Glutamatergic neuron (in vitro differentiated cells): ENCODE data around the gene C1QB. TPM values are rescaled to one million over a fixed set of nuclear protein-coding genes. Genes with fewer than 3 reads are reported as not detected.
"Not testable (repeated sequence)": the region's sequence is repeated elsewhere in the genome, so short reads cannot be mapped to it uniquely, and the experiment has no call there.

Experiments used
- DNase-seq: peaks from one replicate; pipeline ENCODE4 v3.0.0; 2022
- H3K27ac Mint-ChIP-seq: one replicate; pipeline ENCODE4 v1.8.0; 2020; ENCODE audit warnings: mild to moderate bottlenecking, mixed read lengths, inconsistent platforms; ENCODE audit not compliant: unreplicated experiment
- H3K27me3 Mint-ChIP-seq: one replicate; pipeline ENCODE4 v1.8.0; 2020; ENCODE audit warnings: mild to moderate bottlenecking, moderate library complexity, mixed read lengths, inconsistent platforms; ENCODE audit not compliant: unreplicated experiment
- H3K36me3 Mint-ChIP-seq: one replicate; pipeline ENCODE4 v1.8.0; 2020; ENCODE audit warnings: mild to moderate bottlenecking, mixed read lengths, inconsistent platforms; ENCODE audit not compliant: unreplicated experiment
- H3K4me1 Mint-ChIP-seq: one replicate; pipeline ENCODE4 v1.8.0; 2020; ENCODE audit warnings: mild to moderate bottlenecking, low read depth, mixed read lengths, inconsistent platforms; ENCODE audit not compliant: unreplicated experiment
- H3K4me3 Mint-ChIP-seq: one replicate; pipeline ENCODE4 v1.8.0; 2020; ENCODE audit warnings: mild to moderate bottlenecking, mixed read lengths, inconsistent platforms; ENCODE audit not compliant: unreplicated experiment
- H3K9me3 Mint-ChIP-seq: one replicate; pipeline ENCODE4 v1.8.0; 2020; ENCODE audit warnings: mild to moderate bottlenecking, moderate library complexity, mixed read lengths, inconsistent platforms; ENCODE audit not compliant: unreplicated experiment
- total RNA-seq: library from RNA; stranded (reverse); fragmentation: NEBNext Ultra II Directional; extraction: Animal tissue kit (Norgen Biotek cat#: 25700); gene quantifications from one replicate; pipeline ENCODE4 v1.2.1, GENCODE V29; 2021; ENCODE audit not compliant: unreplicated experiment
- TF ChIP-seq, protein P1 (sequence below): fragments of 200-600 bp; sonication (generic); IDR thresholded peaks from one replicate; pipeline ENCODE4 v1.5.0; 2021; ENCODE audit not compliant: partially characterized antibody, unreplicated experiment

Gene C1QB
- total RNA-seq, 1 donor from 2014 or later, result not detected

DNA sequence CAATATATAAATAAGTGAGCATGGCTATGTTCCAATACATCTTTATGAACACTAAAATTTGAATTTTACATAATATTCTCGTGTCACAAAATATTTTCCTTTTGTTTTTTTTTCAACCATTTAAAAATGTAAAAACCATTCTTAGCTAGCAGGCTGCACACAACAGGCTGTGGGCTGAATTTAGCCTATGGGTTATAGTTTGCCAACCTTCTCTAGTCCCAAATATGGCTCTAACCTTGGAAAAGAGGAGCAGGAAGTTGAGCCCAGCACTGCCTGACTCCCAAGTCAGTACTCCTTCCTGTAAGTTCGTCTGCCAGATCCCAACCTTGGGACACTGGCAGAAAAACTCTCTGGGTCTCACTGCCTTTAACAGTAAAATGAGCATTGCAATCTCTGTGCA, 13.4 kb downstream of the C1QB start:
- Mint-ChIP-seq H3K4me1 (peaks cover 4% of the 10 kb centered on the region), H3K36me3 (no peaks in the 10 kb centered on the region), H3K27ac (no peak overlapping the region), H3K9me3 (peaks cover 4% of the 10 kb centered on the region), H3K4me3 (no peak overlapping the region), H3K27me3 (peaks cover 14% of the 10 kb centered on the region)
- DNase-seq, result no peak
- TF ChIP-seq, protein P1, sequence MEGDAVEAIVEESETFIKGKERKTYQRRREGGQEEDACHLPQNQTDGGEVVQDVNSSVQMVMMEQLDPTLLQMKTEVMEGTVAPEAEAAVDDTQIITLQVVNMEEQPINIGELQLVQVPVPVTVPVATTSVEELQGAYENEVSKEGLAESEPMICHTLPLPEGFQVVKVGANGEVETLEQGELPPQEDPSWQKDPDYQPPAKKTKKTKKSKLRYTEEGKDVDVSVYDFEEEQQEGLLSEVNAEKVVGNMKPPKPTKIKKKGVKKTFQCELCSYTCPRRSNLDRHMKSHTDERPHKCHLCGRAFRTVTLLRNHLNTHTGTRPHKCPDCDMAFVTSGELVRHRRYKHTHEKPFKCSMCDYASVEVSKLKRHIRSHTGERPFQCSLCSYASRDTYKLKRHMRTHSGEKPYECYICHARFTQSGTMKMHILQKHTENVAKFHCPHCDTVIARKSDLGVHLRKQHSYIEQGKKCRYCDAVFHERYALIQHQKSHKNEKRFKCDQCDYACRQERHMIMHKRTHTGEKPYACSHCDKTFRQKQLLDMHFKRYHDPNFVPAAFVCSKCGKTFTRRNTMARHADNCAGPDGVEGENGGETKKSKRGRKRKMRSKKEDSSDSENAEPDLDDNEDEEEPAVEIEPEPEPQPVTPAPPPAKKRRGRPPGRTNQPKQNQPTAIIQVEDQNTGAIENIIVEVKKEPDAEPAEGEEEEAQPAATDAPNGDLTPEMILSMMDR, result no peak

DNA sequence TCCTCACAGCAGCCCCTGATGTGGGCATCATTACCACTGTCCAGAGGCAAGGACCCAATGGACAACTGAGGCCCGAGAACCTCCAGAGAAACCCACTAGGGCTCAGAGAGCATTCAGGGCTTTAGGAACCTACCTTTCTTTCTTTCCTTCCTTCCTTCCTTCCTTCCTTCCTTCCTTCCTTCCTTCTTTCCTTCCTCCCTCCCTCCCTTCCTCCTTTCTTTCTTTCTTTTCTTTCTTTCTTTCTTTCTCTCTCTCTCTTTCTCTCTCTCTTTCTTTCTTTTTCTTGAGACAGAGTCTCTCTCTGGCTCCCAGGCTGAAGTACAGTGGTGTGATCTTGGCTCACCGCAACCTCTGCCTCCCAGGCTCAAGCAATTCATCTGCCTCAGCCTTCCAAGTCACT, 15.8 kb downstream of the C1QB start:
- H3K36me3 Mint-ChIP-seq, H3K4me1 Mint-ChIP-seq, H3K4me3 Mint-ChIP-seq, H3K27me3 Mint-ChIP-seq, DNase-seq, H3K27ac Mint-ChIP-seq, H3K9me3 Mint-ChIP-seq: not testable (repeated sequence)

DNA sequence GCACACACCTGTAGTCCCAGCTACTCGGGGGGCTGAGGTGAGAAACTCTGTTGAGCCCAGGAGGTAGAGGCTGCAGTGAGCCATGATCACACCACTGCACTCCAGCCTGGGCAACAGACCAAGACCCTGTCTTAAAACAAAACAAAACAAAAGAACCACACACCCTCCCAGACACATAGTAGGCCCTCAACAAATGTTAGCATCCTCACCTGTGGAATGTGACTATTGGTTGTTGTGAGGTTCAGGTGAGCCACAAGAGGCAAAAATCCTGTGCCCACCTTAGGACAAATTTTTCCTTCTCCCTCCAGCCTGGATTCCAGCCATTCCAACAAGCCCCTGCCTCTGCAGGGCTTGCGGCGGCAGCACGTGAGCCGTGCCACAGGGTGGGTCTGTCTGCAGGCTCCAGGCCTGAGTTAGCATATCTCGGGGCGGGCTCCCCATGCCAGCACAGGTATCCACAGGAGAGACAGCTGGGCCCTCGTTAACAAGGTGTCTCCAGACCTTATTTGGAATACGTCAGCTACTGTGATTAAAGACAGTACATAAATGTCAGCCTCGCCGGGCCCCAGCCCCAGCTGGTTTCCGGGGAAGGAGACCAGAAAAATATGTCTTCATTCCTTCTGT, 17.4 kb downstream of the C1QB start:
- H3K4me3 Mint-ChIP-seq, result no peak overlapping the region
- TF ChIP-seq, protein P1, result no peak
- H3K36me3 Mint-ChIP-seq, result no peaks in the 10 kb centered on the region
- H3K4me1 Mint-ChIP-seq, result peaks cover 2% of the 10 kb centered on the region
- no peak overlapping the region for H3K27ac Mint-ChIP-seq
- no peak for DNase-seq
- H3K9me3 Mint-ChIP-seq, result peaks cover 1% of the 10 kb centered on the region
- H3K27me3 Mint-ChIP-seq, result peaks cover 12% of the 10 kb centered on the region

DNA sequence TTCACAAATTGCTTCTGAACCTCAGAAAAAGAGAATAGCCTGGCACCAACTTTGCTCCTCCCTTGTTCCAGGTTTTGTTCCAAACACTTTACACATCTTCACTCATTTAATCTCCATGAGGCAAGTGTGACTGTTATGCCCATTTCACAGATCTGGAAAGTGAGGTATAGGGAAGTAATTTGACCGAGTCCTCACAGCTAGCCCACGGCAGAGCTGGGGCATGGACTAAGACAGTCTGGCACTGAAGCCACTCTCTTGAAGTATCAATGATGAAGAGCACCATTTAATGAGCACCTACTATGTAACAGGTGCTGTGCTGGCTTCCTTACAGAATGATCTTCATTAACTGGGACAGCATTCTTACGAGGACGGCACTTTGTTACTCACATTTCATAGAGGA, 19.0 kb downstream of the C1QB start:
- no peak for DNase-seq
- Mint-ChIP-seq H3K27ac (no peak overlapping the region), H3K4me3 (no peak overlapping the region), H3K9me3 (peaks cover 1% of the 10 kb centered on the region), H3K36me3 (no peaks in the 10 kb centered on the region), H3K27me3 (peaks cover 12% of the 10 kb centered on the region), H3K4me1 (peaks cover 2% of the 10 kb centered on the region)
- TF ChIP-seq, protein P1, result no peak

DNA sequence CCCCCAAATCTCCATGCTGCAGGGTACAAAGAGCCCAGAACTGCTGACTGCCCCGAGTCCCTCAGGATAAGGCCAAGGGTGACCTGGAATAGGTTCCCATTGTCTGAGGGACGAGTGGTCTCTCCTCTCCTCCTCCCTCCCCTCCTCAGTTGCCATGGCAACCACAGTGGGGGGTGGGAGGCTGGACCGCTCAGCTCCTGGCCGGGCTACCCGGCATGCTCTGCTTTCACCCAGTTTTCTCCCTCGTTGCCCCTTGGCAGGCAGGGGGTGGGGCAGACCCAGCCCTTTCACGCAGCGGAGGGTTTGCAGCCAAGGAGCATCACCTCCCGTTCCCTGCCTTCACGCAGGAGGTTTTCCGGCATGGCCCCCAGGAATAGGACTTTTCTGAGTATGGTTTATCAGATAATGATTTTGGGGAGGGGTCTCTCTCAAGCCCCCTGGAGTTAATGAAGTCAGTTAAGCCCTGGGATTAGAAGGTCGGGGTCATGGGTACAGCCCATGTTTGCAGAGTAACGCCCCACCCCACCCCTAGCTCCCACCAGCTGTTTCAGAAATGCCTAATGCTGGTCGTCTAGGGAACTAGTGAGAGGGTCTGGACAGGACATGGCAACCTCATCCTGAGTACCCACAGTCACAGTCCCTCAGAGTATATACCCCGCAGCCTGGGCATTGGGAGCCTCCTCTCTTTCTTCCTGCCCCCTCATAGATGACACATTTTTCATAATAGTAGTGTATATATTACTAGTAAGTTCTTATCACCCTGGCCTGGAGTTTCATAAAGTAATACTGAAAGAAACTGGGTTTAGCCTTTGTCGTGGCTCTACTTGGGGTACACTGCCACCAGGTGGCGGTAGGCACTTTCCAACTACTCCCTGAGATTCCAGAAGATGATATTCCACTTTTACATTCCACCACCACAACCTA, 20.7 kb downstream of the C1QB start:
- Mint-ChIP-seq H3K27ac (no peak overlapping the region), H3K27me3 (peaks cover 9% of the 10 kb centered on the region), H3K4me1 (peaks cover 2% of the 10 kb centered on the region), H3K36me3 (no peaks in the 10 kb centered on the region), H3K9me3 (peaks cover 1% of the 10 kb centered on the region), H3K4me3 (no peak overlapping the region)
- DNase-seq, result peak; percentile 73
- TF ChIP-seq, protein P1, result peak; percentile 77
